SK-N-MC (cell line): Measurements from ENCODE around the gene ID2.

Source experiments
- EZH2 ChIP-seq: fragments of 200-600 bp; sonication (generic); IDR thresholded peaks from one replicate; pipeline ENCODE4 v1.6.1; 2017; ENCODE audit warnings: antibody characterized with exemption
- POLR2AphosphoS5 ChIP-seq: IDR thresholded peaks from 2 replicates; pipeline ENCODE4 v1.6.1; 2012; ENCODE audit warnings: mild to moderate bottlenecking, low read depth, low read length, borderline replicate concordance

- TF ChIP-seq POLR2AphosphoS5 (no peak), EZH2 (no peak)
Observed at GRCh38 chr2:8671802-8672201, 10.1 kb upstream of the ID2 start.
